GM18867 (cell line): ENCODE data around the gene GPC5.
"Not testable (repeated sequence)": the region's sequence is repeated elsewhere in the genome, so short reads cannot be mapped to it uniquely, and the experiment has no call there.

Source experiments
- ATAC-seq: cut with Tn5 transposase; IDR thresholded peaks from one replicate; pipeline ENCODE4 v1.9.1; 2021; ENCODE audit warnings: mild to moderate bottlenecking, moderate library complexity; ENCODE audit not compliant: unreplicated experiment

GPC5 gene

DNA sequence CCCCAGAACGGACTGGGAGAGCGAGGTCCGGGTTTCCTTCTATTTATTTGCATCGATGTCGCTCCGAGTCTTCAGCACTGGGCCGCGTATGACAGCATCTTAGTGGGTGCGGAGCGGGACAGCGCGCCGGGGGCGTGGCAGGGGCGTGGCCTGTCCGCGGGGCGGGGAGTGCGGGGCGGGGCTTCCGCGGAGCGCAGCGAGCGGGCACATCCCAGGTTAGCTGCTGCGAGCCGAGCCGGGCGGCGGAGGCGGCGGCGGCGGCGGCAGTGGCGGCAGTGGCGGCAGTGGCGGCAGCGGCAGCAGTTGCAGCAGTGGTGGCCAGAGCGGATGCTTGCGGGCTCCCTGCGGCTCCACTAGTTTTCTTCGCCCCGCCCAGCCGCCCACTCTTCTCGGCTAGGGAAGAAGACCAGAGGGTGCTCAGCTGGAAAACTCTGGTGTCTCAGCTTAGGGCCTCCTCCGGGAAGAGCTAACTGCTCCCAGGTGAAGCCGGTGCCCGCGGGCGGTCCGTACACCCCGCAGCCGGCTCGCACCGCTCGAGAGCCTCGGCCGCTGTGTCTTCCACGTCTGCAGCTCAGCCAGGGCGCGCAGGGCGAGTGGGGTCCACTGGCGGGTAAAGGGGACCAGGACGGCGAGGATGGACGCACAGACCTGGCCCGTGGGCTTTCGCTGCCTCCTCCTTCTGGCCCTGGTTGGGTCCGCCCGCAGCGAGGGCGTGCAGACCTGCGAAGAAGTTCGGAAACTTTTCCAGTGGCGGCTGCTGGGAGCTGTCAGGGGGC lies at the start of gene GPC5:
GPC5 (plus strand) TSS at position 209 of the 776 bp plus-strand sequence.
- peak; percentile 93 for ATAC-seq

- peak; percentile 52 for ATAC-seq
These were observed 49.5 kb upstream of the GPC5 start for GRCh38 chr13:91348906-91349435.

DNA sequence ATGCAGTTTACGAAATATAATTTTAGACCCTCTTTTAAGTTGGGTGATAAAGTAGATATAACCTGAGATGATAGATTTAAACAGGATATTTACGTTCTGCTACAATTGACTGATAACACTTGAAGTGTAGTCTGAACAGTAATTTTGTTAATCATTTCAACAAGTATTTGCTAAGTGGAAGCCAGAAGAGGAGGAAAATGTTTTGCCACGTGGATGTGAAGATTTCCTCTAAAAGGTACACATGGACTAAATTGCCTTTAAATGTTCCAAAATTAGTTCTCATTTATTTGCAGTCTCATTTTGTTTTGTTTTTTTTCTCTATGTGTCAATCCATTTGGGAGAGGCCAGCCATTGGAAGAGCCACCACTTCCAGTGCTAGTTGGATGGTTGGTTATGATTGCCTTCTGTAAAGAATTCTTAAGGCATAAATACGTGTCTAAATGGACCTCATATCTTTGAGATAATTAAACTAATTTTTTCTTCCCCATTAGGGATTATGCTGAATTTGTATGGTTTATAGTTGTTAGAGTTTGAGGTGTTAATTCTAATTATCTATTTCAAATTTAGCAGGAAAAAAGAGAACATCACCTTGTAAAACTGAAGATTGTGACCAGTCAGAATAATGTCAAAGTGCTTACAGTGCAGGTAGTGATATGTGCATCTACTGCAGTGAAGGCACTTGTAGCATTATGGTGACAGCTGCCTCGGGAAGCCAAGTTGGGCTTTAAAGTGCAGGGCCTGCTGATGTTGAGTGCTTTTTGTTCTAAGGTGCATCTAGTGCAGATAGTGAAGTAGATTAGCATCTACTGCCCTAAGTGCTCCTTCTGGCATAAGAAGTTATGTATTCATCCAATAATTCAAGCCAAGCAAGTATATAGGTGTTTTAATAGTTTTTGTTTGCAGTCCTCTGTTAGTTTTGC lies 48.2 kb upstream of the GPC5 start:
- no peak for ATAC-seq

DNA sequence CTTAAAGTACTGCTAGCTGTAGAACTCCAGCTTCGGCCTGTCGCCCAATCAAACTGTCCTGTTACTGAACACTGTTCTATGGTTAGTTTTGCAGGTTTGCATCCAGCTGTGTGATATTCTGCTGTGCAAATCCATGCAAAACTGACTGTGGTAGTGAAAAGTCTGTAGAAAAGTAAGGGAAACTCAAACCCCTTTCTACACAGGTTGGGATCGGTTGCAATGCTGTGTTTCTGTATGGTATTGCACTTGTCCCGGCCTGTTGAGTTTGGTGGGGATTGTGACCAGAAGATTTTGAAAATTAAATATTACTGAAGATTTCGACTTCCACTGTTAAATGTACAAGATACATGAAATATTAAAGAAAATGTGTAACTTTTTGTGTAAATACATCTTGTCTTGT lies 47.3 kb upstream of the GPC5 start:
- no peak for ATAC-seq

DNA sequence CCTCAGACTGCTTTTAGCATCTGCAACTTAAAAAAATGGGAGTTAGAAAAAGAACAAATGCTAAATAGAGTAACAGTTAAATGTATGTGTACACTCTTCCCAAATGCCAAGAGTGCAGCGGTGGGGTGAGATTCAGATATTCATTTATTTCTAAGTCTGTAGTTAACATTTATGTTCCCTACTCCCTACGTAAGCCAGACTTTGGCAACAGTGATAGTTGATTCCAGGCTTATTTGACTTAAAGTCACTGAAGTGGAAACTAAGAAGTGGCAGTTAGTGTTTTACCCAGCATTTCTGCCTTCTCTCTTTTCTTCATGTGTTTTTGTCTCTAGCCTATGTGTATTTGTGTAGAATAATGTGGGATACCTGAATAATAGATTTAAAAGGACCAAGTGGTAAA lies 46.4 kb upstream of the GPC5 start:
- no peak for ATAC-seq

- ATAC-seq = not testable (repeated sequence)
These were observed 45.5 kb upstream of the GPC5 start for GRCh38 chr13:91352891-91353290.

DNA sequence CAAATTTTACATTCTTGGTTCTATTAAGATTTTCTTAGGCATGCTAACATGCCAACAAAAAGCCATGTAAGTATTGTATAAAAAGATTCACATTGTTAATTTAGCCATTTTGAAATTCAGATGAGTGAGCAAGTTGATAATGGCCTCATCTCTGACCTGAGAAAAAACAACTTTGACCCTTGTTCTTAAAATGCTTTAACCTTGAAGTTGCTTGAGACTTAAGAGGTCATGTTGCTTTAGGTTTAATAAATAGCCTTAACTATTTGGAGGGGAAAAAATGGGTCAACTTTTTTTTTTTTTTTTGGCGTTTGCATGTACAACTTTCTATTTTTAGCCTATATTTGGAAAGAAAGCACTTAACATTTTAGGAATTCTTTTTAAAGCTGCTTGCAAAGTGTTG lies 44.9 kb upstream of the GPC5 start:
- no peak for ATAC-seq

DNA sequence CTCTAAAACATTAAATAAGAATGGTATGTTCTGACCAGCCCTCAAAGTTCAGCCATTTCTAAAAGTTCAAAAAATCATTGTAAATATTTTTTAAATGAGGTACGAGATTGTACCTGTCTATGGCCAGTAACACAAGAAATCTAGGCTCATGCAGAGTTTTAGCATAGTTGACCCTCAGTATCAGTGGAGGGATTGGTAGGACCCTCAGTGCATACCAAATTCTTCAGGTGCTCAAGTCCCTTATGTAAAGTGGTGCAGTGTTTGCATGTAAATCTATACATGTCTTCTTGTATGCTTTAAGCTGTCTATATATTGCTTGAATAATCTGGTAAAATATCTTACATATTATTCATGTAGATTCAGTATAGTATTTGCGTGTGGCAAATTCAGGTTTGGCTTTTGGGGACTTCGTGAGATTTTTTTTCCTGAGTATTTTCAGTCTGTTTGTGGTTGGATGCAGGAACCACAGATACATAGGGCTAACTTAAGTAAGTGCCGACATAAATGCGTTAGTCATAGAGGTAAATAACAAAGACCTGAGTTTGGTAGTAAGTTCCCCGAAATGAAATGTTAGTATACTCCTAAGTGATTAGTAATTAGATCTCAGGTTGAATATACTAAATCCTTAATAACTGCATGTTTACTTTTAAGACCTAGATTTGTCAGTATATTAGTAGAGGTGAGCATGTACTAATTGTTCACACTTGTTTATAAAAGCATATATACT lies 43.2 kb upstream of the GPC5 start:
- no peak for ATAC-seq

- ATAC-seq = no peak
These were observed 42.4 kb upstream of the GPC5 start for GRCh38 chr13:91355826-91356710.

DNA sequence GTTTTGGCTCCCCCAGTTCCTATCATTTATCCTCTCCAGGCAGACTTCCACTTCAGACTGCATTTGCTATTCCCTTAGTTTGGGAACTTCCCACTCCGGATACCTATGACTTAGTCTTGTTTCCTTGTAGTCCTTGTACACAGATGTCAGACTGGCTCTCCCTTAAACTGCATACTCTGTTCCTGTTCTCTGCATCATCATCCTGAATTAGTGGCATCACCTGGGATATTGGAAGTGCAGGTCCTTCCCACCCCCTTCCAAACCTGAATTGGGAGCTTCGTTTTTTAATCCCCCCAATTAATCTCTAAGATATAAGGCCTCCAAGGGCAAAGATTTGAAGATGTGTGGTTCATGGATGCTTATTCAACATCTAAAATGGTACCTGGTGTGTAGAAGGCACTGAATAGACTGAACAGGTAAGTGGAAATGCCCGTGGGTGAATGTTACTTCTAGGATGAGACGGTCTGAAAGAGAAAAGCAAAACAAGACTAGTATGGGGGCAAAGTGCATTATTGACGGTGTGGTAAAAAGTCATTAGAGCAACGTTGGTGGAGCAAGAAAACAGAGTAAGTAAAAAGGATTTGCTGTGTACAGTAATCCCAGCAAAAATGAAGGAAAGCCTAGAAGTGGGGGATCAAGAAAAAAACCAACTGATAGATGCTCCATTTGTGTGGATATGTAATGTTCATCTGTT lies 41.4 kb upstream of the GPC5 start:
- ATAC-seq = no peak

DNA sequence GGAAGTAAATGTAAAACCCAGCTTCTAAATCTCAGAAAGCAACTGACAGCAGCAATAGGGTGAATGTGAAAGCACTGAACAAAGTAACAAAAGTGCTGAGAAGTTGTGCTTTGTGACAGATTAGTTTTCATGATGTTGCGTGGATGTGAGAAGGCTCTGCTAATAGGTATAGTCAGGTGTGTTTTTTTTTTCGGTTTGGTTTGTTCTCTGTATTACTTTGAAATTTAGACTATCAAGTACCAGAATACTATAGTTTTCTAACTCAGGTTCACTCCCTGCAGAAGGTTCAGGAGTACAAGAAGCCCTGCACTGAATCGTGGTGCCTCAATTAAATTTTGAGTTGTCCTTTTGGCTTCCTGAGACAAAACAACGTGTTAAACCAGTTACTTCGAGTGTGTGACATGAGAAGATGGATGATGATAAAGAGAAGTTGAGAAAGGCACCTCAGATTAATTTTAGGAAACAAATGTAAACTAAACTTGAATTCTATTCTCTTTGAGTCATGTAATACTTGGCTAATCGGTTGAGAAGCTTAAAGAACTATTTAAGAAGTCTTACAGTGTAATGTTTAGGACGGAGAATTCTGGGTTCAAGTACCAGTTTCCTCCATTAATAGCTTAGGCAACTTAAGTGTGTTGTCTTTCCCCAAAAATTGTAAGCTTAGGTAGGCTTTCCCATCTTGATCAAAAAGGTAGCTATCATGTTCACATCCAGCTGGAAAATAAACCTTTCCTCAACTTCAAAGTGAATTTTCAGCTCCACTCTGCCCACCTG lies 40.6 kb upstream of the GPC5 start:
- no peak for ATAC-seq

- no peak for ATAC-seq
These were observed 40.0 kb upstream of the GPC5 start for GRCh38 chr13:91358387-91358782.

DNA sequence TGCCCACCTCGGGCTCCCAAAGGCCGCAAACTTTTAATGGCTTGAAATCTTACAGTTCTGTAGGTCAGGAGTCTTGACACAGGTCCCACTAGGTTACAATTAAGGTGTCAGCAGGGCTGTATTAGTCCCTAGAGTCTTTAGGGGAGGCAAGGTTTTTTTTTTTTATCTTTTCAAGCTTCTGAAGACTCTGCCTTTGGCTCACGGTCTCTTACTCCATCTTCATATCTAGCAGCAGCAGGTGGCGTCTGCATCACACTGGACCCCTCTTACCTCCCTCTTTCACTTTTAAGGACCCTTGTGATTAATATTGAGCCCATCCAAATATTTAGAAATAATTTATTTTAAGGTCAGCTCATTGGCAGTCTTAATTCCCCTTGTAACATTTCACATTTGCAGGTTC lies 39.3 kb upstream of the GPC5 start:
- ATAC-seq = no peak

GRCh38 chr13:91359631-91360030 lies 38.8 kb upstream of the GPC5 start:
- ATAC-seq = no peak

DNA sequence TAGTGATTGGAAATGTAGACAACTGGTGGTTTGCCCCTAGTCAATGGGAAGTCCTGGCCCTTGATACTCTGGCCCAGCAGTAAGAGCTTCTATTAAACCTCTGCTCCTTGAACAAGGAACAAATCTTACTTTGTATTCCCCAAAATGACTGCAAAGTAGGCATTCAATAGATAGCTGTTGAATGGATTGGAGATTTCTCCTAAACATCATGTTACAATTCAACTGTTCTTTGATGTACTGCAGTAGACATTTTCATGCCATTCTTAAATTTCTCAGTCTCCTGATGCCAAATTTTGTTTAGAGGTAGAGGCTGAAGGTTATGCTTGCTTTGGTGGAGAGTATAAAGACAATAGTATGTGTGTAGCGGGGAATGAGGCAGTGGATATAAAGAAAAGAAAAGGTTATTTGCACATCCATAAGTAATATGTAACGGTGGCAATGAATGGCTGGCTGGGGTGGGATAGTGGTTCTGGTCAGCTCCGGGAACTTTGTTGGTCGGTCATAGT lies 38.1 kb upstream of the GPC5 start:
- no peak for ATAC-seq

DNA sequence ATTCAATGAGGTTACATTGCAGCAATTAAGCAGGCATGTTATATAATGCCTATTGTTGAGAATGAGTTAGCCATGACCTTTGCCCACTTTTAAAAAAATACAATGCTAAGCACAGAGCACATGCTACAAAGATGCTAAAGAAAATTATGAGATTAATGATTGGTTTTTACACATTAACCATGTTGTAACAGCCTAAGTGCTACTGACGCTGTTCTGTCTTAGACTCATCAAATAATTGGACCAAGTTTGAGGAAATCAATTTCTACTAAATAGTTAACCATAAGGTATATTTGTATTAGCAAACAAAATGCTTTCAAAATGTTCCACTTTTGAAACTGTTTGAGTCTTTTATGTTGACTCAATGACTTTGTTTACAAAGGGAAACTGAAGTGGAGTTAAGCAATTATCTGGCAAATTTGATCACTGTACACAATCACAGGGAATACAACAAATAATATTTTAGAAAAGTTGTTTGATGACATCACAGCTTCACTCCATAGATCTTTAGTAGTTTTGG lies 36.6 kb upstream of the GPC5 start:
- no peak for ATAC-seq

DNA sequence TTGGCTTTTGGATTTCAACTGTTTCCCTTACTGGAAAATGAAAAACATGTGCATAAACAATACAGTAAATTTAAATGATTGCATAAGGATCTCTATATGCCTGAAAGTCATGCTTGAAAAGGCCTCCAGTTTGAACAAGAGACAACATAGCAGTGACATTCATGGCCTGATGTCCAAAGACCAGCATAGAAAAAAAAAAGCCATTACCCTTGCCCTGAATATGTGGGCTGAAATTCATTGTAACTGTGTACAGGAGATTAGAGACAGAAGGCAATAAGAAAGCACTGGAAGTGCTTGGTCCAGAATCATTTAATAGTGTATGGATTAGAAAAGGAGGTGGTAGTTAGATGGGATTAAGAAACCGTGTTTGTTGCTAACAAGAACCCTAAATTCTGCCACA lies 35.5 kb upstream of the GPC5 start:
- ATAC-seq = no peak

DNA sequence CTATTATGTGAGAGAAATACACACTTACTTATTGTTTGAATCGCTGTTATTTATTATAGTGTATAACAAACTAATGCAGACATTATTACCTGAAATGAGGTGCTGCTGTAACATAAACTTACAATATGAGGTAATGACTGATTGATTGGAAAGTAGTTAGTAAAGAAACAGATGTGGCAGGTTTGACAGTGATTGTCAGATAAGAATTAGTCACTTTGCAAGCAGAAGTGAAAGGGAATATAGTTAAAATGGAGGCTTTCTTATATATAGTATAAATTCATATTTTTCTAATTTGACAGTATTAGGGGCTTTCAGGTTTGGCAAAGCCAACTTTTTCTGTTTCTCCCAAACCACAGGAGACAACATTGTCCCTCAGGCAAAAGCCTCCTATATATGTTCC lies 30.3 kb upstream of the GPC5 start:
- no peak for ATAC-seq
